Lung (tissue), 12 donors: ENCODE measurements around the gene ARRDC3. TPM values are rescaled to one million over a fixed set of nuclear protein-coding genes. Genes with fewer than 3 reads are reported as not detected.

ENCODE experiments used
- ATAC-seq: fragments of 200-7000 bp; cut with Tn5 transposase; one replicate; pipeline ENCODE4 v1.9.1; 2020; ENCODE audit warnings: moderate number of reproducible peaks; ENCODE audit not compliant: insufficient read depth, low FRiP score
- DNase-seq, 3 donors: peaks; one replicate each; pipeline ENCODE4 v3.0.0-alpha.2; 2013 to 2017
- H3K27ac ChIP-seq, 2 donors: one replicate each; pipeline ENCODE4 v1.5.1; 2013; ENCODE audit warnings: mild to moderate bottlenecking in 2 of 2, moderate library complexity in 2 of 2, control low read depth in 1 of 2, inconsistent platforms in 1 of 2, low read depth in 1 of 2, low read length in 1 of 2
- H3K27me3 ChIP-seq, 3 donors: one replicate each; pipeline ENCODE4 v1.5.1; 2013; ENCODE audit warnings: low read length in 2 of 3; ENCODE audit not compliant: control insufficient read depth in 3 of 3, insufficient read depth in 3 of 3
- H3K36me3 ChIP-seq, 4 donors: one replicate each; pipeline ENCODE4 v1.5.1; 2013; ENCODE audit warnings: low read length in 4 of 4, mild to moderate bottlenecking in 1 of 4, moderate library complexity in 1 of 4; ENCODE audit not compliant: control insufficient read depth in 4 of 4, insufficient read depth in 4 of 4
- H3K4me1 ChIP-seq, 5 donors: one replicate each; pipeline ENCODE4 v1.5.1; 2013; ENCODE audit warnings: low read length in 5 of 5, mild to moderate bottlenecking in 2 of 5, moderate library complexity in 1 of 5; ENCODE audit not compliant: control insufficient read depth in 5 of 5, insufficient read depth in 5 of 5
- H3K4me3 ChIP-seq: one replicate; pipeline ENCODE4 v1.5.1; 2013; ENCODE audit warnings: mild to moderate bottlenecking, control low read depth, moderate library complexity
- H3K9ac ChIP-seq, 2 donors: one replicate each; pipeline ENCODE4 v1.5.1; 2013; ENCODE audit warnings: low read length in 2 of 2, control low read depth in 1 of 2; ENCODE audit not compliant: insufficient read depth in 1 of 2
- H3K9me3 ChIP-seq, 4 donors: one replicate each; pipeline ENCODE4 v1.5.1; 2013; ENCODE audit warnings: low read length in 3 of 4, mild to moderate bottlenecking in 1 of 4, moderate library complexity in 1 of 4; ENCODE audit not compliant: control insufficient read depth in 4 of 4, insufficient read depth in 3 of 4
- WGBS, 2 donors: extraction: QIAGEN DNeasy Blood & Tissue Kit; methylation state at CpG; one replicate each; pipeline ENCODE4 v1.1.7; 2013; 5-methylcytosine and 5-hydroxymethylcytosine counted together
- polyA plus RNA-seq, 2 donors: library from polyadenylated mRNA; stranded (reverse); fragments of 200-250 nt; gene quantifications; one replicate each; pipeline ENCODE4 v1.2.1, GENCODE V29; 2013
- total RNA-seq, 2 donors: library from RNA; depleted of rRNA in 1 of 2; stranded (reverse); fragments of >200 nt in 1 of 2; gene quantifications; one replicate each; pipeline ENCODE4 v1.2.1, GENCODE V29; 2014 to 2021
- TF ChIP-seq, protein P1 (sequence below): IDR thresholded peaks from 2 replicates; pipeline ENCODE4 v1.5.1; 2012; ENCODE audit warnings: mild to moderate bottlenecking; ENCODE audit errors: control extremely low read depth, extremely low read depth
- donor health status: control.
- donor health status: control.
- donor health status: Bipolar disorder and iron deficiency.
- donor health status: healthy.
- donor health status: DM: yes; HTN: yes; CAD: no.

Gene ARRDC3
- total and polyA plus RNA-seq, 4 donors, result 26.0 to 455 (median 77.3) TPM

DNA sequence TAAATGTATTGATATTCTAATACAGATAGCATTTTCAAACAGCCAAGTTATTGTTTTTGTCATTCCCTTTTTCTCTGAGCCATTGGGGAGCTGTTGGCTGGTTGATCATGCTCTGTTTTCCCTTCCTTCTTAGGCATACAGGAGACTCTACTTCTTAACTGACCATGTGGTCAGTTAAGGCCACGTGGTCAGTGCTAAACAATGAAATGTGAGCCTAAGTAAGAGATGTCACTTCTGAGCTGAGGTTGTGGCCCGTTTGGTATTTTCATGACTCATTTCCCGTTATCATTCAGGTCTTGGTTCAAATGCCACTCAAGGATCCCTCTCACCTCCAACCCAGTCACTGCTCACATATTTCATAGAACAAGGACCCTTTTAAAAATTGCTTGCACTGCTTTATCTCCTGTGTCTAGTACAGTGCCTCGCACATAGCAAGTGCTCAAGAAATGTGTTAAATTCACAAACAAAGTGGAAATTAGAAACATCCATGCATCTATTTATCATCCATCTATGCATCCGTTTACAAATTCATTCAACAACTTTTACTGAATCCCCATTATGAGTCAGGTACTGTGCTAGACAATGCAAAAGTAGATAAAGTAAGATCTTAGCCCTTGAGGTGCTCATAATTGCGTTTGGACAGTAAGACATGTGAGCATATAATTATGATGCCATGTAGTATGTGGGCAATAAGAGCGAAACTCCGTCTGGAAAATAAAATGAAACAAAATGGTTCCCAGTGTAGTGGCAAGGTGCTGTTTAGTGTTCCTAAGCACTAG lies 50.7 kb downstream of the ARRDC3 start:
- Histone ChIP-seq H3K27ac (no peak overlapping the region), H3K36me3 (no peaks in the 10 kb centered on the region), H3K9ac (no peak overlapping the region), H3K4me3 (no peak overlapping the region), H3K4me1 (no peaks in the 10 kb centered on the region), H3K27me3 (no peaks in the 10 kb centered on the region), H3K9me3 (no peaks in the 10 kb centered on the region)
- TF ChIP-seq, protein P1, sequence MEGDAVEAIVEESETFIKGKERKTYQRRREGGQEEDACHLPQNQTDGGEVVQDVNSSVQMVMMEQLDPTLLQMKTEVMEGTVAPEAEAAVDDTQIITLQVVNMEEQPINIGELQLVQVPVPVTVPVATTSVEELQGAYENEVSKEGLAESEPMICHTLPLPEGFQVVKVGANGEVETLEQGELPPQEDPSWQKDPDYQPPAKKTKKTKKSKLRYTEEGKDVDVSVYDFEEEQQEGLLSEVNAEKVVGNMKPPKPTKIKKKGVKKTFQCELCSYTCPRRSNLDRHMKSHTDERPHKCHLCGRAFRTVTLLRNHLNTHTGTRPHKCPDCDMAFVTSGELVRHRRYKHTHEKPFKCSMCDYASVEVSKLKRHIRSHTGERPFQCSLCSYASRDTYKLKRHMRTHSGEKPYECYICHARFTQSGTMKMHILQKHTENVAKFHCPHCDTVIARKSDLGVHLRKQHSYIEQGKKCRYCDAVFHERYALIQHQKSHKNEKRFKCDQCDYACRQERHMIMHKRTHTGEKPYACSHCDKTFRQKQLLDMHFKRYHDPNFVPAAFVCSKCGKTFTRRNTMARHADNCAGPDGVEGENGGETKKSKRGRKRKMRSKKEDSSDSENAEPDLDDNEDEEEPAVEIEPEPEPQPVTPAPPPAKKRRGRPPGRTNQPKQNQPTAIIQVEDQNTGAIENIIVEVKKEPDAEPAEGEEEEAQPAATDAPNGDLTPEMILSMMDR, result no peak
- peak; percentile 83 for ATAC-seq
- WGBS, 2 donors, result 47 to 63% methylated on average over 8 of the region's 8 CpGs
- DNase-seq, result no peak

DNA sequence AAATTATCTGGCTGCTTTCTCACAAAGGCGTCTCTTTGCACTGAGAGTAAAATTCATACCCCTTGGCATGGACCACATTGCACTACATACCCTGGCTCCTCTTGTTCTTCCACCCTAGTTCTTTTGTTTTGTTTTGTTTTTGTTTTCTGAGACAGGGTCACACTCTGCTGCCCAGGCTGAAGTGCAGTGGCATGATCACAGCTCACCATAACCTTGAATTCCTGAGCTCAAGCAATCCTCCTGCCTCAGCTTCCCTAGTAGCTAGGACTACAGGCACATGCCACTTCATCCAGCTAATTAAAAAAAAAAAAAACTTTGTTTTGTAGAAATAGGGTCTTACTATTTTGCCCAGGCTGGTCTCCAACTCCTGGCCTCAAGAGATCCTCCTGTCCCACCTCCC lies 51.4 kb downstream of the ARRDC3 start:
- WGBS, 2 donors, result 89 to 92% methylated on average over 1 of the region's 1 CpG
- Histone ChIP-seq H3K36me3 (no peaks in the 10 kb centered on the region), H3K4me3 (no peak overlapping the region), H3K27ac (no peak overlapping the region), H3K9me3 (no peaks in the 10 kb centered on the region), H3K27me3 (no peaks in the 10 kb centered on the region), H3K4me1 (no peaks in the 10 kb centered on the region), H3K9ac (no peak overlapping the region)
- ATAC-seq (no peak), DNase-seq (no peak)
- TF ChIP-seq, protein P1, result no peak

DNA sequence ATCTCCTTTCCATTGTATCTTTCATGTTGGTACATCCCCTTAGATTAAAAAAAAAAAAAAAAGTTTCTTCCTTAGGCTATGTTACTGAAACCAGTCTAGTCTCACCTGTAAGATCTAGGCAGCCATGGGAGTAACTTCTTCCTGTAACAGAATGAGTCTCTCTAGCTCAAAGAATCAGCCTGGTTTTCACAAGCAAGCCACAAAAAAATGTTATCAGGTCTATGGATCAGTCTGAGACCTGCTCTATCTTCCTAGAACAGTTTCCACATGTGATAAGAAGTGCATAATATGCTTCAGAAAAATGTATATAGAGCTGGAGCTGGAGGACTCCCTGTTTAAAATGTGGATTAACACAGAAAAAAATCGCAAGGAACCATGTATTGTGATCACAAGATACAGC lies 53.8 kb downstream of the ARRDC3 start:
- ATAC-seq, result no peak
- WGBS, 2 donors, result 79 to 88% methylated on average over 1 of the region's 1 CpG
- H3K9me3 ChIP-seq, result no peaks in the 10 kb centered on the region

More for the DNA sequence above, 53.8 kb downstream of the ARRDC3 start:
- DNase-seq, result no peak
- no peaks in the 10 kb centered on the region for H3K36me3 ChIP-seq
- TF ChIP-seq, protein P1, result no peak
- no peak overlapping the region for H3K4me3 ChIP-seq
- no peak overlapping the region for H3K9ac ChIP-seq
- no peaks in the 10 kb centered on the region for H3K4me1 ChIP-seq
- no peaks in the 10 kb centered on the region for H3K27me3 ChIP-seq
- H3K27ac ChIP-seq, result no peak overlapping the region
